PC-3 (cell line): ENCODE measurements around the gene ROMO1.

ENCODE experiments used
- EZH2phosphoT487 ChIP-seq: fragments of 300-600 bp; sonication (generic); IDR thresholded peaks from 2 replicates; pipeline ENCODE4 v1.6.1; 2018; ENCODE audit warnings: mild to moderate bottlenecking, antibody characterized with exemption, low read length, borderline replicate concordance
- TF ChIP-seq, protein P1 (sequence below): fragments of 300-600 bp; sonication (generic); conservative IDR thresholded peaks from 2 replicates; pipeline ENCODE4 v1.5.1; 2017; ENCODE audit warnings: antibody characterized with exemption, low read depth, mild to moderate bottlenecking, low read length

DNA sequence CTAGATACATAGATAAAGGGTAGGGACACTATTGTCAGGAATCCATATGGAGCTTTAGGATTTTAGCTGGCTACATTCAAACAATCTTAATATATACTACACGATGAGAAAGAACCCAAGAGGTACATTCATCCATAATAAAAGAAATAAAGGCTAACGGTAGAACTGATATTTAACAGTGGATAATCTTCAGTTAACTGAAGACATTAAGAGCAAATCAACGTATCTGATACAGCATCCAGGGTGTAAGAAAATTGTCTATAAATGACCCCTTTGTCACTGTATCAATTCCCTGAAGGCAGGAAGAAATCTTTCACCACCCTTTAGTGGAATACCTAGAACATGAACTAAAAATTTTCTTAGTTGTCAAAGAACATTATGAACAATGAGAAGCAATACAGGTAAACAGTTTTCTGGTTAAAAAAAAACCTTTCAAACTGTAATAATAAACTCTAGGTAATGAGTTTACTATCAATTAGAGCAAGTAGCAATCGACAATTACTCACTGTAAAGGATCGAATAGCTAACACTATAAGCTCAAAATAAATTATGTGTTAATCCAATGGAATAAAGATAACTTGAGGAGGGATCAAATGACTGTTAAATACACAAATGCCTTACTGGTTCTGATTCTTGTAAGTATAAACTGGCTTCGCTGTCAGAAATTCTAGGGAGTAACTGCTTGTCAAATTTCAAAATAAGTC lies 11.8 kb downstream of the ROMO1 start:
- TF ChIP-seq, protein P1, sequence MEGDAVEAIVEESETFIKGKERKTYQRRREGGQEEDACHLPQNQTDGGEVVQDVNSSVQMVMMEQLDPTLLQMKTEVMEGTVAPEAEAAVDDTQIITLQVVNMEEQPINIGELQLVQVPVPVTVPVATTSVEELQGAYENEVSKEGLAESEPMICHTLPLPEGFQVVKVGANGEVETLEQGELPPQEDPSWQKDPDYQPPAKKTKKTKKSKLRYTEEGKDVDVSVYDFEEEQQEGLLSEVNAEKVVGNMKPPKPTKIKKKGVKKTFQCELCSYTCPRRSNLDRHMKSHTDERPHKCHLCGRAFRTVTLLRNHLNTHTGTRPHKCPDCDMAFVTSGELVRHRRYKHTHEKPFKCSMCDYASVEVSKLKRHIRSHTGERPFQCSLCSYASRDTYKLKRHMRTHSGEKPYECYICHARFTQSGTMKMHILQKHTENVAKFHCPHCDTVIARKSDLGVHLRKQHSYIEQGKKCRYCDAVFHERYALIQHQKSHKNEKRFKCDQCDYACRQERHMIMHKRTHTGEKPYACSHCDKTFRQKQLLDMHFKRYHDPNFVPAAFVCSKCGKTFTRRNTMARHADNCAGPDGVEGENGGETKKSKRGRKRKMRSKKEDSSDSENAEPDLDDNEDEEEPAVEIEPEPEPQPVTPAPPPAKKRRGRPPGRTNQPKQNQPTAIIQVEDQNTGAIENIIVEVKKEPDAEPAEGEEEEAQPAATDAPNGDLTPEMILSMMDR = no peak
- no peak for TF ChIP-seq EZH2phosphoT487
